Calu3 (cell line): ENCODE measurements around the gene CDO1. TPM values are rescaled to one million over a fixed set of nuclear protein-coding genes. Genes with fewer than 3 reads are reported as not detected.

ENCODE experiments used
- BruUV-seq: library from RNA; stranded (reverse); fragments of 400-500 nt; replicated peaks from 2 replicates; lab custom pipeline; 2021; lab: Mats Ljungman, UMichigan
- CTCF ChIA-PET: fragments of 300-600 bp; sonication (Branson Sonifier 250); formaldehyde crosslinking; loops from one replicate; lab custom pipeline; 2022; ENCODE audit warnings: antibody characterized with exemption; lab: Charles Lee
- DNase-seq: peaks from one replicate; pipeline ENCODE4 v3.0.0; 2022
- H3K27ac Mint-ChIP-seq: one replicate; pipeline ENCODE4 v1.8.0; 2022; ENCODE audit warnings: mixed read lengths; ENCODE audit not compliant: unreplicated experiment
- H3K27me3 Mint-ChIP-seq: one replicate; pipeline ENCODE4 v1.8.0; 2022; ENCODE audit warnings: mixed read lengths; ENCODE audit not compliant: unreplicated experiment
- H3K36me3 Mint-ChIP-seq: one replicate; pipeline ENCODE4 v1.8.0; 2022; ENCODE audit warnings: mild to moderate bottlenecking, moderate library complexity, mixed read lengths; ENCODE audit not compliant: insufficient read depth, unreplicated experiment
- H3K4me1 Mint-ChIP-seq: one replicate; pipeline ENCODE4 v1.8.0; 2022; ENCODE audit warnings: mild to moderate bottlenecking, low read depth, mixed read lengths; ENCODE audit not compliant: unreplicated experiment
- H3K4me3 Mint-ChIP-seq: one replicate; pipeline ENCODE4 v1.8.0; 2022; ENCODE audit warnings: mild to moderate bottlenecking, low read depth, moderate library complexity, mixed read lengths; ENCODE audit not compliant: unreplicated experiment
- H3K9me3 Mint-ChIP-seq: one replicate; pipeline ENCODE4 v1.8.0; 2022; ENCODE audit warnings: low read depth, mixed read lengths; ENCODE audit not compliant: unreplicated experiment
- intact Hi-C: fragments of 100-400 bp; cut with micrococcal nuclease; formaldehyde crosslinking; loops from one replicate; pipeline ENCODE4 v1.10.0; 2022; ENCODE audit not compliant: unreplicated experiment
- total RNA-seq: library from RNA; stranded (reverse); gene quantifications from 2 replicates; pipeline ENCODE4 v1.2.3, GENCODE V29; 2022
- TF ChIP-seq, protein P1 (sequence below): fragments of 200-600 bp; IDR thresholded peaks from one replicate; pipeline ENCODE4 v1.8.0; 2022; ENCODE audit warnings: antibody characterized with exemption; ENCODE audit not compliant: unreplicated experiment

CDO1 gene
- total RNA-seq, 1 experiment from 2014 or later = not detected

DNA sequence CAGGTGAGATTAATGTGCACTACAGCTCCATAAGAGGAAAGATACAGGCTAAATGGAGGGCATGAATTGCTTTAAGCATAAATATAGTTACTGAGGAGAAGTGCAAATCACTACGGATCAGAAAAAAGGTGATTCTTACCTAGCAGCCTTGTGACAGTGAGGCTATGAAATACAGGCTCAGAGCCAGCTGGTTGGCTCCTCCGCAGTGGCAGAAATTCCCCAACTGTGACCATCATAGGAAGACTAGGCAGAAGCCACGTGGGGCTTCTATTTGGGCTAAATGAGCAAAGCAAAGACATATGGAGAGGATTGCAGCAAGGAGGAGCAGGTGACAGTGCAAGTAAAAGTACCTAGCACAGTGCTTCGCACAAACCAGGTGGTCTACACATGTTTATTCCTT lies 40.5 kb downstream of the CDO1 start:
- DNase-seq = no peak
- H3K36me3 Mint-ChIP-seq = no peaks in the 10 kb centered on the region
- TF ChIP-seq, protein P1, sequence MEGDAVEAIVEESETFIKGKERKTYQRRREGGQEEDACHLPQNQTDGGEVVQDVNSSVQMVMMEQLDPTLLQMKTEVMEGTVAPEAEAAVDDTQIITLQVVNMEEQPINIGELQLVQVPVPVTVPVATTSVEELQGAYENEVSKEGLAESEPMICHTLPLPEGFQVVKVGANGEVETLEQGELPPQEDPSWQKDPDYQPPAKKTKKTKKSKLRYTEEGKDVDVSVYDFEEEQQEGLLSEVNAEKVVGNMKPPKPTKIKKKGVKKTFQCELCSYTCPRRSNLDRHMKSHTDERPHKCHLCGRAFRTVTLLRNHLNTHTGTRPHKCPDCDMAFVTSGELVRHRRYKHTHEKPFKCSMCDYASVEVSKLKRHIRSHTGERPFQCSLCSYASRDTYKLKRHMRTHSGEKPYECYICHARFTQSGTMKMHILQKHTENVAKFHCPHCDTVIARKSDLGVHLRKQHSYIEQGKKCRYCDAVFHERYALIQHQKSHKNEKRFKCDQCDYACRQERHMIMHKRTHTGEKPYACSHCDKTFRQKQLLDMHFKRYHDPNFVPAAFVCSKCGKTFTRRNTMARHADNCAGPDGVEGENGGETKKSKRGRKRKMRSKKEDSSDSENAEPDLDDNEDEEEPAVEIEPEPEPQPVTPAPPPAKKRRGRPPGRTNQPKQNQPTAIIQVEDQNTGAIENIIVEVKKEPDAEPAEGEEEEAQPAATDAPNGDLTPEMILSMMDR = no peak
- H3K4me1 Mint-ChIP-seq = no peaks in the 10 kb centered on the region
- peaks cover 22% of the 10 kb centered on the region for H3K27me3 Mint-ChIP-seq
- H3K4me3 Mint-ChIP-seq = no peak overlapping the region
- CTCF ChIA-PET = no interaction called here
- H3K9me3 Mint-ChIP-seq = no peaks in the 10 kb centered on the region
- intact Hi-C loops = no loop called here
- H3K27ac Mint-ChIP-seq = no peak overlapping the region
- BruUV-seq = no TSS peak

GRCh38 chr5:115774684-115775083 lies 41.8 kb downstream of the CDO1 start:
- Mint-ChIP-seq H3K4me1 (no peaks in the 10 kb centered on the region), H3K9me3 (no peaks in the 10 kb centered on the region), H3K27ac (no peak overlapping the region), H3K27me3 (peaks cover 22% of the 10 kb centered on the region), H3K36me3 (no peaks in the 10 kb centered on the region), H3K4me3 (no peak overlapping the region)
- intact Hi-C loops = no loop called here
- CTCF ChIA-PET = interaction anchor here (0.6 kb wide), 1 partner anchor 85 kb away, joined by 3 read pairs; no protein-coding TSS in a partner anchor
- DNase-seq = no peak
- no TSS peak for BruUV-seq
- TF ChIP-seq, protein P1 = no peak

DNA sequence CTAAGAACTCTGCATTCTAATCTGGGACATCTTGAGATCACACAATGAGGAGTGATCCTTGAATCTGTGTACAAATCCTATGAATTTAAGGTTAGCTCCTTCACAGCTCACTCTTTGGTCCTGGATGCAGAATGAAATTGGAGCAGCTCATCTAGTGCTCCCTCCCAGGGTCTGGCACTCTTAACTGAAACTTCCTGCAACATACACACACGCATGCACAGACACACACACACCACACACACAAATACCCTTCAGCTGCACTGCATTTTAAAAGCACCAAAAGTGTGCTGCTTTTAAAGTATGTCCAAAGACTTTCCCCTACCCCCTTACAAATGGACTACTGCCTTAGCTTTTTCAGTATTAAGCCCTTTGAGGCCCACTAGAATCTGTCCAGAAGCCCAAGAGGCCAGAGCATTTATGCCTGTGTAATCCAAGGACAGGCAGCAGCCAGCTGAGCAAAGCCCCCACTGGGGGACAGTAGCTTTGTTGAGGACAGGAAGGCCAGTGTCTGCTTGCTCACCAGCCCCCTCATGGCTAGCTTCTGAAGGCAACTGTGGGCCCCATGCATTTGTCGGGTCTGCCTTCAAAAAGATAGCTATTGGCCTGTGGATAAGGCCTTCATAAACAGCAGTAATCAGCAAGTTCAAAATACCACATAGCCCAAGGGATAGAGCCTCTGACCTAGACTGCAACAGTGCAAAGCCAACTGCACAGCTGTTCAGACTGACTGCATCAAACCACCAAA lies 43.6 kb downstream of the CDO1 start:
- CTCF ChIA-PET = interaction anchor here (1.0 to 1.1 kb wide), 2 partner anchors 15 to 18 kb away, joined by 3 read pairs; no protein-coding TSS in a partner anchor

DNA sequence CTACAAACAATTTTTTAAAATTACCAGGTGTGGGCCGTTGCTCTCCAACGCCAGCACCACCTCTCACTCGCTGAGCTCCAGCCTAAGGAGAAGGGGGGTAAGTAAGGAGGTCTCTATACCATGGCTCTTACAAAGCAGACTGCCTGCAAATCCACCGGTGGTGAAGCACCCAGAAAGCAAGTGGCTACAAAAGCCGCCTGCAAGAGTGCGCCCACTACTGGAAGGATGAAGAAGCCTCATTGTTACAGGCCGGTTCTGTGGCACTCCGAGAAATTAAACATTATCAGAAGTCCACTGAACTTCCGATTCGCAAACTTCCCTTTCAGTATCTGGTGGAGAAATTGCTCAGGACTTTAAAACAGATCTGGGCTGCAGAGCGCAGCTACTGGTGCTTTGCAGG lies 46.0 kb downstream of the CDO1 start:
- peak; percentile 6 for DNase-seq
- Mint-ChIP-seq H3K9me3 (no peaks in the 10 kb centered on the region), H3K4me3 (no peak overlapping the region), H3K27me3 (peaks cover 11% of the 10 kb centered on the region), H3K36me3 (no peaks in the 10 kb centered on the region), H3K4me1 (no peaks in the 10 kb centered on the region), H3K27ac (no peak overlapping the region)
- no TSS peak for BruUV-seq
- intact Hi-C loops = no loop called here
- CTCF ChIA-PET = no interaction called here
- TF ChIP-seq, protein P1 = no peak

More for the DNA sequence above, 43.6 kb downstream of the CDO1 start:
- Mint-ChIP-seq H3K4me1 (no peaks in the 10 kb centered on the region), H3K9me3 (no peaks in the 10 kb centered on the region), H3K36me3 (no peaks in the 10 kb centered on the region), H3K27me3 (peaks cover 22% of the 10 kb centered on the region), H3K27ac (no peak overlapping the region), H3K4me3 (no peak overlapping the region)
- intact Hi-C loops = no loop called here
- TF ChIP-seq, protein P1 = no peak
- DNase-seq = no peak
- no TSS peak for BruUV-seq
